ENCODE data around the gene REST.
A peak's percentile ranks its signal among the peaks of the same experiment; 100 is the strongest.
"Not testable (repeated sequence)": the region's sequence is repeated elsewhere in the genome, so short reads cannot be mapped to it uniquely, and the experiment has no call there.

REST gene

DNA sequence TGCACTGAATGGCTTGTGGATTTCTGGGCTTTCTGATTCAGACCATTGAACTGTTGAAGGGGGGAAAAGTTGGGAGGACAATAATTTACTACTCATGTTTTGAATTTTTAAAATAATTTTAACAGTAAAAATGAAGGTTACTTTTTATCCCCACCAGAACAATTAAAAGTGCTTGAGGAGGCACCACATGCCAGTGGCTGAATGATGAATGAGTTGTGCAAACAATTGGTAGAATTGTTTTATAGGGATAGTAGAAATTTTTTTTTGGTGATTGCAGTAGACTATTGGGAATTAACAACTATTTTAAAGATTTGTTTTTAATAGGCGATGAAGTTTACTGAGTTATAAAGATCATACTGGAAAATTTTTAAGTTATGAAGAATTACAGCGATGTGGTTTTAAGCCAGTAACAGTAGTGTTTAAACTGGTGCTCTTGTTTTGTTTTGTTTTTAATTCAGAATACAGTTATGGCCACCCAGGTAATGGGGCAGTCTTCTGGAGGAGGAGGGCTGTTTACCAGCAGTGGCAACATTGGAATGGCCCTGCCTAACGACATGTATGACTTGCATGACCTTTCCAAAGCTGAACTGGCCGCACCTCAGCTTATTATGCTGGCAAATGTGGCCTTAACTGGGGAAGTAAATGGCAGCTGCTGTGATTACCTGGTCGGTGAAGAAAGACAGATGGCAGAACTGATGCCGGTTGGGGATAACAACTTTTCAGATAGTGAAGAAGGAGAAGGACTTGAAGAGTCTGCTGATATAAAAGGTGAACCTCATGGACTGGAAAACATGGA lies 2.7 kb downstream of the REST start:
- no peak for DNase-seq (ENCODE audit: low read depth)

- no peak for DNase-seq (ENCODE audit: low read depth)
These were observed 6.6 kb downstream of the REST start for GRCh38 chr4:56914336-56914735.

- not testable (repeated sequence) for DNase-seq (ENCODE audit: low read depth)
These were observed 7.3 kb downstream of the REST start for GRCh38 chr4:56914977-56915376.

- no peak for DNase-seq (ENCODE audit: low read depth)
These were observed 19.5 kb downstream of the REST start for GRCh38 chr4:56927196-56927595.

DNA sequence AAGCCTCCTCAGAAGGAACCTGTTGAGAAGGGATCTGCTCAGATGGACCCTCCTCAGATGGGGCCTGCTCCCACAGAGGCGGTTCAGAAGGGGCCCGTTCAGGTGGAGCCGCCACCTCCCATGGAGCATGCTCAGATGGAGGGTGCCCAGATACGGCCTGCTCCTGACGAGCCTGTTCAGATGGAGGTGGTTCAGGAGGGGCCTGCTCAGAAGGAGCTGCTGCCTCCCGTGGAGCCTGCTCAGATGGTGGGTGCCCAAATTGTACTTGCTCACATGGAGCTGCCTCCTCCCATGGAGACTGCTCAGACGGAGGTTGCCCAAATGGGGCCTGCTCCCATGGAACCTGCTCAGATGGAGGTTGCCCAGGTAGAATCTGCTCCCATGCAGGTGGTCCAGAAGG lies 22.9 kb downstream of the REST start:
- DNase-seq (ENCODE audit: low read depth) = no peak

DNA sequence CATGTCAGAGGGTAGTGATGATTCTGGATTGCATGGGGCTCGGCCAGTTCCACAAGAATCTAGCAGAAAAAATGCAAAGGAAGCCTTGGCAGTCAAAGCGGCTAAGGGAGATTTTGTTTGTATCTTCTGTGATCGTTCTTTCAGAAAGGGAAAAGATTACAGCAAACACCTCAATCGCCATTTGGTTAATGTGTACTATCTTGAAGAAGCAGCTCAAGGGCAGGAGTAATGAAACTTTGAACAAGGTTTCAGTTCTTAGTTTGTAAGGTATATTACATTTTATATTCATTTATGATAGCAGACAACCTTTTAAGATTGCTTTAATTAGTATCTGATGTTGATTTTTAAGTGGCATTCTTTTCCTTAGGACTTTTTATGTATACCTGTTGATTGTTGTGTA lies 24.2 kb downstream of the REST start:
- no peak for DNase-seq (ENCODE audit: low read depth)

- peak; percentile 52 for DNase-seq (ENCODE audit: low read depth)
These were observed 29.6 kb downstream of the REST start for GRCh38 chr4:56937262-56937661.

- not testable (repeated sequence) for DNase-seq (ENCODE audit: low read depth)
These were observed 32.1 kb downstream of the REST start for GRCh38 chr4:56939826-56940225.

DNA sequence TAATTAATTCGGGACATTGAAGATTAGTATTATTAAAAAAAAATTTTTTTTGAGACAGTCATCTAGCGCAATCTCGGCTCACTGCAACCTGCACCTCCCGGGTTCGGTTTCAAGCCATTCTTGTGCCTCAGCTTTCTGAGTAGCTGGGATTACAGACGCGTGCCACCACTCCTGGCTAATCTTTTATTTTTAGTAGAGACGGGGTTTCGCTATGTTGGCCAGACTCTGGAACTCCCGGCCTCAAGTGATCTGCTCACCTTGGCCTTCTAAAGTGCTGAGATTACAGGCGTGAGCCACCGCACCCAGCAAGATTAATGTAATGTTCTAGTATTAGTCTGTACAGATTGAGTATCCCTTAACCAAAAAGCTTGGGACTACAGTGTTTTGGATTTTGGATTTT lies 32.7 kb downstream of the REST start:
- DNase-seq (ENCODE audit: low read depth) = no peak

GRCh38 chr4:56940971-56941370 lies 33.3 kb downstream of the REST start:
- DNase-seq (ENCODE audit: low read depth) = no peak

- no peak for DNase-seq (ENCODE audit: low read depth)
These were observed 33.7 kb downstream of the REST start for GRCh38 chr4:56941403-56941802.

DNA sequence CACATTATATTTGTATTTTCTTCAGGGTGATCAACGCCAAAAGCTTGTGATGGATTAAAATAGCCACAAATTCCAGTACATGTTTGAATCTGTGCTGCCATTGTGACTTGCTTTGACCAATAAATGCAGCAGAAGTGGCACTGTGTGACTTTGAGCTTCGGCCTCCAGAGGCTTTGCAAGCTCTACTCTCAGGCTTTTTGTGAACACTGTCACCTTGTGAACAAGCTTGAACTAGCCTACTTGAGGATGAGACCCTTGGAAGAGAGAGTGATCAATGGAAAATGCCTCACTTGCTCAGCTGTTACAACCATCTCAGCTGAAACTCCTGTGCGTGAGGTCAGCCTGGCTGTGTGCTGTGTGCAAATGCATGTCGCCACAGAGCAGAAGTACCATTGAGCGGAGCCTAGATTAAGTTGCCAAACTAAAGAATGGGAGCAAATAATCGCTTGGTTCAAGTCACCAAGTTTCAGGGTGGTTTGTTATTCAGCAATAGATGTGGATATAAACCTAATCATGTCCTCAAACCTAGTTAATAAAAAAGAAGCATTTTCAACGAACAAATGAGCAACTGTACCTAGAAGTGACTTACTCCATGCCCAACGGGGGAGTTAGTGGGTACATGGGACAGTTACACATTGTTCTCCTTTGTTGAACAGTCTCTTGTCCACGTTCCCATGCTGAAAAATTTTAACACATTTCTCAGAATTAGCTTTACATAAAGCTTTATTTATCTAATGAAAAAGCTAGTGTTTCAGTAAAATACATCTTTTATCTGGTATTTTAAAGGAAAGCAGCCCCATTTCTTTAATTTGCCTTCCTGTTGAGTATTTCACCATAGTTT lies 46.2 kb downstream of the REST start:
- no peak for DNase-seq (ENCODE audit: low read depth)

- DNase-seq (ENCODE audit: low read depth) = peak; percentile 97
These were observed 50.4 kb downstream of the REST start for GRCh38 chr4:56958111-56958517.

DNA sequence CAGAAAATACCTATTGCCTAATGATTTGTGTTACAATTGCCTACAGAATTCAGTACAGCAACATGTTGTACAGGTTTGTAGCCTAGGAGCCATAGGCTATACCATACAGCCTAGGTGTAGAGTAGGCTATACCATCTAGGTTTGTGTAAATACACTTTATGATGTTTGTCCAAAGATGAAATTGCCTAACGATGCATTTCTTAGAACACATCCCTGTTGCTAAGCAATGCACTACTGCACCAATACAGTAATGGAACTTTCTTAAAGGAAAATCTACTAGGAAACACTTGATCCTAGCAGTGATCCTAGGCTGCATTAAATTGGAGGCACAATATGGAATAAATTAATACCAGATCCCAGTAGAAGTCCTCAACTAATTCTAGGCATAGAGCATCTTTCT lies 51.4 kb downstream of the REST start:
- no peak for DNase-seq (ENCODE audit: low read depth)

GRCh38 chr4:56961107-56961500 lies 53.4 kb downstream of the REST start:
- DNase-seq (ENCODE audit: low read depth) = no peak

DNA sequence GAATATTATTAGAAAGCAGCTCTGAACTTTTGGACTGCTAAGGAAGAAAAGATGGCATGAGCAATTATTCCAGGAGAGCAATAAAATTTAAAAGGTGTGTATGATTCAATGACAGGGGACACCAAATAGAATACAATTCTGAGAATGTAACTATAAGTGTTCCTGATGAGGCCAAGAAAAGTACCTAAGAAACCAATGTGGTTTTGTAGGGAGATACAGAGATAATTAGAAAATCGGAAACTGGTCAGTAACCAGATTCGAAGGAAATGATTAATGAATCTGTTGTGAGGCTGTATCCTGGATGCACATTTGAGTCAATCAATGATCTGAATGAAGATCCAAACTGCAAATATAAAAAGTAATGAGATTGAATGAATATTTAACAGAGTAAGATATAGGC lies 63.7 kb downstream of the REST start:
- no peak for DNase-seq (ENCODE audit: low read depth)

DNA sequence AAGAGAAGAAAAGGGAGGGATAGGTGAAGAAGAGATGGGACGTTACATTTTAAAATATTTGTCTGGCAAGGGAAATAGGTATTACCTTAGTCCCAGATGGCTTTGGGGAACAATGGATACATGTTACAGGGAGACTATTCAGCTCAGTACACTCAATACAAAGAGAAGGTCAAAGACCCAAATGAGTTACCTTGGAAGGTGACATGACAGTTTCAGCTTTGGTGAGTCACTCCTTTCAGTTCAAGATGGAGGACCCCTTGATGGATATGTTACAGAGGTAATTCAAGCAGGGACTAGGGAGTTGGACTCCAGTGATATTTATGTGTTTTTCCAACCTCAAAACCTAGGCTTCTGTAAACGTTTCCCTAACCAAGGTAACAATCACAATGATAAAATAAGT lies 64.7 kb downstream of the REST start:
- no peak for DNase-seq (ENCODE audit: low read depth)

DNA sequence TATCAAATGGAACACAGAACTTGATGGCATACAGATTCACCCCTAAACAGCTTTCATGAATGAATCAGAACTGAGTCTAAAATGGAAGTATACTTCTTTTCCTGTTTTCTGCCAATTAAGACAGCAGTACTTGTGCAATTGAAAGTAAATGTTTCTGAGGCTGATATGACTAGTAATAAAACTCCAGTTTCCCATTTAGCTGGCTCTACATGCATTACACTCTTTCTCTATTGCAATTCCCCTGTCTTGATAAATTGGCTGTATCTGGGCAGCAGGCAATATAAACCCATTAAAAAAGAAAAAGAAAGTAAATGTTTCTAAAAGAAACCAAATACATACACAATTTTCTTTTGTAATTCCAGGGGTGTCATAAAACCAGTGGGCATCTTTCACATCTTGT lies 65.1 kb downstream of the REST start:
- no peak for DNase-seq (ENCODE audit: low read depth)

- DNase-seq (ENCODE audit: low read depth) = no peak
These were observed 65.6 kb downstream of the REST start for GRCh38 chr4:56973336-56973735.

DNA sequence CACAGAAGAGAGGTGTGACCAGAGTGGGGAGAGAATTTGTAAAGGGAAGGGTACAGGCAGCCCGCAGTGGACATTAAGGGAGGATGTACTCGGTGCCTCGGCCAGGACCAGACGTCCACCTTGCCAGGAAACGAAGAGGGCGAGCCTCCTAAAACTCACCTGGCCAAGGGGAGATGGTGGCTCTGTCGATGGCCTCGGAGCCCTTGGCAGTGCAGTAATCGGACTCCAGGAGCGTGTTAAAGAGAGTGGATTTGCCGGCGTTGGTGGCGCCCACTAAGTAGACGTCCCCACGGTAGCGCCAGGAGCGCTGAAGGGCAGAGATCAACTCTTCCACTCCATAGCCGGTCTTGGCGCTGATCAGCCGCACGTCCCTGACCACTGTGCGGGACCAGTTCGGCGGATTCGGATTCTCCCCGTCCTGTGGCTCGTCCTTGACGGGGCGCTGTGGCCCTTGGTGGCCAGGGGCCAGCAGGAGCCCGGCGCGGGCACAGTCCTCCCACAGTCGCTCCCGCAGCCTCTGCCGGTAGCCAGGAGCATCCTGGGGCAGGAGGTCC lies 68.7 kb downstream of the REST start:
- DNase-seq (ENCODE audit: low read depth) = no peak

GRCh38 chr4:56976837-56977320 lies 69.2 kb downstream of the REST start:
- no peak for DNase-seq (ENCODE audit: low read depth)

DNA sequence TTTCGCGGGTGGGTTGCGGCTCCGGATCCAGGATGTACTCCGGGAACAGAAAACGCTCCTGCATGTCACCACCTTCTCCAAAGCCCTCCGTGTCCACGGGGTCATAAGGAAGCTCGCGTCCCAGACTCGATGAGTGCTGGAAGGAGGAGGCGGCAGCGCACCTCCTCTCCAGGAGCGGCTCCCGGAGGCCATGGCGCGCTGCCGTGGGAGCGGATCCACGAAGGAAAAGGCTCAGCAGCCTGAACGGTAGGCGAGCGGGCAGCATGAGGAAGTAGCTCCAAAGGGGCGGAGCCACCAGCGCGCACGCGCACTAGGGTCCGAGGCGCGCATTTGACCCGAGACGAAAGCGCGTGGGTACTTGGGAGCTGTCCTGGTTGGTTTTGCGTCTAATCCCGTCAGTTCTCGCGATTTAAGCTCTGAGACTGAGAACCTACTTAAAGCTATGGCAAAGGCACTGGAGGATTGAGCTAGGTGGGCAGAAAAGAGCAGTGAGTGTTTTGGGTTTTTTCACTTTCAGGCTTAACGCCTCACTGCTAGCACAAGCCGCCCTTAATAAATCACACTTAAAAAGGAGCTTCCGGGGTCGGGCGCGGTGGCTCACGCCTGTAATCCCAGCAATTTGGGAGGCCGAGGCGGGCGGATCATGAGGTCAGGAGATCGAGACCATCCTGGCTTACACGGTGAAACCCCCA lies 69.8 kb downstream of the REST start, which contains the start of gene NOA1:
TSS of gene NOA1 (minus strand) at position 286 of the 692 bp plus-strand sequence. CDS start at position 265, 21 bp downstream.
- DNase-seq (ENCODE audit: low read depth) = peak; percentile 94
